HG03066 (cell line): ENCODE measurements around the gene ENTPD5.

Experiments
- ATAC-seq: cut with Tn5 transposase; IDR thresholded peaks from one replicate; pipeline ENCODE4 v1.9.1; 2021; ENCODE audit warnings: low read depth; ENCODE audit not compliant: unreplicated experiment

The ENTPD5 gene, protein sequence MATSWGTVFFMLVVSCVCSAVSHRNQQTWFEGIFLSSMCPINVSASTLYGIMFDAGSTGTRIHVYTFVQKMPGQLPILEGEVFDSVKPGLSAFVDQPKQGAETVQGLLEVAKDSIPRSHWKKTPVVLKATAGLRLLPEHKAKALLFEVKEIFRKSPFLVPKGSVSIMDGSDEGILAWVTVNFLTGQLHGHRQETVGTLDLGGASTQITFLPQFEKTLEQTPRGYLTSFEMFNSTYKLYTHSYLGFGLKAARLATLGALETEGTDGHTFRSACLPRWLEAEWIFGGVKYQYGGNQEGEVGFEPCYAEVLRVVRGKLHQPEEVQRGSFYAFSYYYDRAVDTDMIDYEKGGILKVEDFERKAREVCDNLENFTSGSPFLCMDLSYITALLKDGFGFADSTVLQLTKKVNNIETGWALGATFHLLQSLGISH

GRCh38 chr14:74018586-74019407 is at the start of gene ENTPD5, which contains the start of gene BBOF1:
ENTPD5 (minus strand) TSS chr14:74019288; CDS start chr14:73988102, 31,186 bp downstream.
BBOF1 (plus strand) TSS chr14:74019349; CDS start chr14:74019479, 130 bp downstream.
- ATAC-seq: peak; percentile 67

DNA sequence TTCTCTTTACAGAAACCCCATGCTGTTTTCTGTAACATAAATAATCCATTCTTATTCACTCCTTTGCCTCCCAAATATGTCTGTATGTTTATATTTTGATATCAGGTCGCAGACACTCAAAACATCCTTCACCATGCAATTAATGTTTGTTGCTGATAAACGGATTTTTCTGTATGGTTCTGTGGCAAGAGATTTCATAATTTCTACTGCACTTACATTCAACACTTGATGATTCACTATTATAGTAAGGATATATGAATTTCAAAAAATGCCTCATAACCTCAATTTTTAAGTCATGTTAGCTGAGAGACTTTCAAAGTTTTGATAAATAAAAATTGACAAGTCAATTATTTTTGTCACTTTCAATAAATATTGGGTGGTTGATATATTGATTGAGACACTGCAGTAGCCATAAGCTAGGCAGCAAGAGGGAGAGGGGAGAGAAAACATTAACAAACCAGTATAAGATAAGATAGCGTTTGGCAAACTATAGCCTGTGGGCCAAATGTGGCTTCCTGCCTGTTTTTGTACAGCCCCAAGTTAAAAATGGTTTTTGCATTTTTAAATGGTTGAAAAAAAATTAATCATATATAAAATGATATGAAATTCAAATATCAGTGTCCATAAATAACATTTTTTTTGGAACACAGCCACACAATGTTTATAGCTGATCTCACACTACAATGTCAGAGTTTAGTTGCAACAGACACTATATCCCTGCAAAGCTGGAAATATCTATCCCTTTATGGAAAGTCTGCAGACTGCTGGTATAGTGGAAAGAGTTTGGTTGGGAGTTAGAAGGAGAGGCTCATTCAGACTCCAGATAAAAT is 46.9 kb upstream of the ENTPD5 start:
- no peak for ATAC-seq

DNA sequence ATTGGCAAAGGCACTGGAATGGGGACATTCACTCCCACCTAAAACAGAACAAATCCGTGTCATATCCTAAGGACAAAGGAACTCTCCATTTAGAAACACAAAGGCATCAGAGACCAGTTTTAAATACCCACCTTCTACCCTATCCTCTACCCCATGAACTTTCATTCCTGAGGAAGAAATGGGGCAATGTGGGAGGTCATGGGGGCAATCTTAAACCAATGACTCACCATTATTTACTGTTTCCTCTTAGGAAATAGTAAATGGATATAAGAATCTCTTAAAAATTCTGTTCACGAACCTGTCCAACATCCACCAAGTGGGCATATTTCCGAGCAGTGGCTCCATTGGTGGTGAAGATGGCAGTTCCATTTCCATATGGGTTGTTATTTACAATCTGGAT is 45.8 kb upstream of the ENTPD5 start:
- no peak for ATAC-seq

GRCh38 chr14:74064426-74064825 is 45.3 kb upstream of the ENTPD5 start:
- no peak for ATAC-seq

GRCh38 chr14:74062809-74063150 is 43.7 kb upstream of the ENTPD5 start:
- no peak for ATAC-seq

GRCh38 chr14:74049876-74050495 is 30.9 kb upstream of the ENTPD5 start:
- ATAC-seq: no peak

- no peak for ATAC-seq
Observed at GRCh38 chr14:74048281-74048680, 29.2 kb upstream of the ENTPD5 start.

- ATAC-seq: no peak
Observed at GRCh38 chr14:74045522-74045921, 26.4 kb upstream of the ENTPD5 start.

- ATAC-seq: no peak
Observed at GRCh38 chr14:74042296-74042695, 23.2 kb upstream of the ENTPD5 start.

DNA sequence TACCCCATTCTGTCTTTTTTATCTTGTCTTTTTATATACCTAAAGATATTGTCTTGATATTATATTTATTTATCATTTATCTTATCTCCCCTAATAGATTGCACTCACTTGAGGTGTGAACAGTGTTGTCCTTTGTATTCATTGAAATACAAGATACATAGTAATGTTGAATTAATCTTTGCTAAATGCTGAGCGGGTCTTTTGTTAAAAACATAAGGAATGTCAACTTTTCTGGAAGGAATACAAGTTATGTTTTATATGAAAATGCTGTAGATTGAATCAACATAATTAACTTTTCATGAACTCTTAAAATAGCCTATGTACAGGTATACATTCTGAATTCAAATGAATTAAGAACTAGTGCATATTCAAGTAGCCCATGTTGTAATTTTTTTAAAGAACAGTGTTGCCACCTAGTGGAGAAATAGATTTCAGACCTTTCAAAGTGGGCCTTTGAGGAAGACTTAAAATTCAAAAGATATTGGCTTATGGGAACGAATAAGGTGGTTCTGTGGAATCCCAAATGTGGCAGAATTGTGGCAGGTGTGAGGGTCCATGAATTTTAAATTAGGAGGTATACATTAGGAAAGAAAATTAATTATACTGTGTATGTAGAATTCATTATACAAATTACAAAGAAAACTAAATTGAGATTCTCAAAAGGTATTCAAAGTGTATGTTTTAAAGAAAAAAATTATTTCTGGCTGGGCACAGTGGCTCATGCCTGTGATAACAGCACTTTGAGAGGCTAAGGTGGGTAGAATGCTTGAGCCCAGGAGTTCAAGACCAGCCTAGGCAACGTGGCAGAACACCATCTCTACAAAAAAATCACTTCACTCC is 19.2 kb upstream of the ENTPD5 start:
- no peak for ATAC-seq

DNA sequence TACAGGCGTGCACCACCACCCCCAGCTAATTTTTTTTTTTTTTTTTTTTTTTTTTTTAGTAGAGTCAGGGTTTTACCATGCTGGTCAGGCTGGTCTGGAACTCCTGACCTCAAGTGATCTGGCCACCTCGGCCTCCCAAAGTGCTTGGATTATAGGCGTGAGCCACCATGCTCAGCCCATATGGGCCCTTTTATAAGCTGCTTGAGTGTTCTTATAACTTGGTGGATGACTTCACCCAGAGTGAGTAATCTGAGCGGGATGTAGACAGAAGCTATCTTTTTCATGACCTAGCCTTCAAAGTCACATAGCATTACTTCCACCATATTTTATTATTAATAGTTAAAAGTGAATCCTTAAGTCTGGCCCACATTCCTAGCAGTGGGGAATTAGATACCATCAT is 16.5 kb upstream of the ENTPD5 start:
- no peak for ATAC-seq

DNA sequence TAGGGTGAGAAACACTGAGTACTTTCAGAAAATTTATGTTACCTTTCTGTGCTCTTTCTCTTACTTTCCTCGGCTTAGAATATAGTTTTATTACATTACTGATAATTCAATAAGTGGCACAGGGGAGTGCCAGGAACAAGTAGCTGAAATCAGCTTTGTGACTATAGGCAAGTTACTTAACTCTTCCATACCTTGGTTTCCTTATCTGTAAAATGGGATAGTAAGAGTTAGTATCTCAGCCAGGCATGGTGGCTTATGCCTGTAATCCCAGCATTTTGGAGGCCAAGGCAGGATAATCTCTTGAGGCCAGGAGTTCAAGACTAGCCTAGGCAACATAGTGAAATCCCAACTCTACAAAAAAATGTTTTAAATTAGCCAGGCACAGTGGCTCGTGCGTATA is 15.5 kb upstream of the ENTPD5 start:
- ATAC-seq: no peak

DNA sequence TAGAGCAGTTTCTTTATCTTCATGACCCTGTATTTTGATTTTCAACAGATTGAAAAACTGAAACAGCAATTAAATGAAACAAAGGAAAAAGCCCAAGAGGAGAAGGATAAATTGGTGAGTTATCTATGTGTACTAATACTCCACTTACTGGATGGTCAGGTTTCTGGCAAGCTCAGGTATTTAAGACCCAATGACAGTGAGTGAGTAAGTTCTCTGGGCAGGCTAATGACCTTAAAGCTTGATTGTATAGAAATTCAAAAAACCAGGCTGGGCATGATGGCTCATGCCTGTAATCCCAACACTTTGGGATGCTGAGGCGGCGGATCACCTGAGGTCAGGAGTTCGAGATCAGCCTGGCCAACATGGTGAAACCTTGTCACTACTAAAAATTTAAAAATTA is 10.0 kb upstream of the ENTPD5 start:
- no peak for ATAC-seq

DNA sequence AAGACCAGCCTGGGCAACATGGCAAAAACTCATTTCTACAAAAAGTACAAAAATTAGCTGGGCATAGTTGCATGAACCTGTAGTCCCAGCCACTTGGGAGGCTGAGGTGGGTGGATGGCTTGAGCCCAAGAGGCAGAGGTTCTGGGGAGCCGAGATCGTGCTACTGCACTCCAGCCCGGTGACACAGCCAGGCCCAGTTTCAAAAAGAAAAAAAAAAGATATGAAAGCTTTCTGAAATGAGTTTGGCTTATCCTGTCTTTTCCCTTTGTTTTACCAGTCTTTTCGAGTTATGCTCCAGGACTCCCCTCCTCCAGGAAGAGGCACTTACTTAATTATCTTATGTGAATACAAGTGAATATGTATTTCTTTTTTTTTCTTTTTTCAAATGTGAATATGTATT is 3.3 kb upstream of the ENTPD5 start:
- no peak for ATAC-seq

- no peak for ATAC-seq
Observed at GRCh38 chr14:74019408-74020137, 485 bp upstream of the ENTPD5 start.

DNA sequence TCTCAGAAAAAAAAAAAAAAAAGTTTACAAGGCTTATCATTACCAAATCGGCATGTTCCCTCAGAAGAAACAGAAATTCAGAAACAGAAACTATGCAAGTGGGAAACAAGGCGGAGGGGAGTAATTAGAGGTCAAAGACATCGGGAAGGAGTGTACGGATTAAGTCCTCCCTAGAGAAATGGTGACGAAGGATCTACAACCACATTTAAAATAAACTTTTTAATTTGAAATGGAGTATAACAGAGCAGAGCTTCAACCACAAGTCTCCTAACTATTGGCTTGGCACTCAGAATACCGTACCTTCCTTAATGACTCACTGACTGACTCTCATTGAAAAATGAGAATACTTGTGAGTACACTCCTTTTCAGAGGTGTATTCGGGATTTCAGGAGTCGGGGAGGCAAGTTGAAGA is 908 bp downstream of the ENTPD5 start:
- ATAC-seq: peak; percentile 18

- no peak for ATAC-seq
Observed at GRCh38 chr14:74015963-74016362, 3.1 kb downstream of the ENTPD5 start.

GRCh38 chr14:74015176-74015575 is 3.9 kb downstream of the ENTPD5 start:
- no peak for ATAC-seq

- ATAC-seq: no peak
Observed at GRCh38 chr14:74014299-74014698, 4.8 kb downstream of the ENTPD5 start.
